WTC11 (cell line): ENCODE results near the gene PRPF40A.

Source experiments
- E2F5 ChIP-seq: sonication (generic); formaldehyde crosslinking; IDR thresholded peaks from 2 replicates; pipeline ENCODE4 v1.8.1; 2022; ENCODE audit warnings: mild to moderate bottlenecking, moderate library complexity, missing genetic modification reagents
- FOXJ3 ChIP-seq: sonication (generic); formaldehyde crosslinking; IDR thresholded peaks from 2 replicates; pipeline ENCODE4 v1.9.0; 2021; ENCODE audit warnings: missing genetic modification reagents, mild to moderate bottlenecking, borderline replicate concordance
- FOXP1 ChIP-seq: sonication (generic); formaldehyde crosslinking; IDR thresholded peaks from 2 replicates; pipeline ENCODE4 v1.8.0; 2022; ENCODE audit warnings: missing genetic modification reagents, mild to moderate bottlenecking, moderate library complexity, borderline replicate concordance
- IRF2 ChIP-seq: sonication (generic); formaldehyde crosslinking; IDR thresholded peaks from 2 replicates; pipeline ENCODE4 v1.8.0; 2022; ENCODE audit warnings: low read depth, missing genetic modification reagents, borderline replicate concordance
- MLX ChIP-seq: sonication (generic); formaldehyde crosslinking; IDR thresholded peaks from 2 replicates; pipeline ENCODE4 v1.8.1; 2023; ENCODE audit warnings: mild to moderate bottlenecking, missing genetic modification reagents, moderate library complexity
- ZBTB21 ChIP-seq: sonication (generic); formaldehyde crosslinking; IDR thresholded peaks from 2 replicates; pipeline ENCODE4 v1.8.1; 2023; ENCODE audit warnings: mild to moderate bottlenecking, missing genetic modification reagents, borderline replicate concordance
- ZNF263 ChIP-seq: sonication (generic); formaldehyde crosslinking; IDR thresholded peaks from 2 replicates; pipeline ENCODE4 v1.8.1; 2022; ENCODE audit warnings: low read depth, mild to moderate bottlenecking, moderate library complexity, missing genetic modification reagents
- ZNF512 ChIP-seq: sonication (generic); formaldehyde crosslinking; IDR thresholded peaks from 2 replicates; pipeline ENCODE4 v1.8.1; 2022; ENCODE audit warnings: missing genetic modification reagents, borderline replicate concordance
- TF ChIP-seq, protein P1 (sequence below): fragments of 200-600 bp; IDR thresholded peaks from 2 replicates; pipeline ENCODE4 v1.8.0; 2022; ENCODE audit warnings: antibody characterized with exemption
- TF ChIP-seq, protein P2 (sequence below): sonication (generic); formaldehyde crosslinking; IDR thresholded peaks from 2 replicates; pipeline ENCODE4 v1.8.1; 2023; ENCODE audit warnings: mild to moderate bottlenecking, moderate library complexity, missing genetic modification reagents
- TF ChIP-seq, protein P3 (sequence below): sonication (generic); formaldehyde crosslinking; IDR thresholded peaks from 2 replicates; pipeline ENCODE4 v1.8.1; 2023; ENCODE audit warnings: mild to moderate bottlenecking, missing genetic modification reagents, borderline replicate concordance
- TF ChIP-seq, protein P4 (sequence below): sonication (generic); formaldehyde crosslinking; IDR thresholded peaks from 2 replicates; pipeline ENCODE4 v1.8.0; 2023; ENCODE audit warnings: missing genetic modification reagents, mild to moderate bottlenecking, borderline replicate concordance

GRCh38 chr2:152647552-152647951, 69.7 kb downstream of the PRPF40A start:
- TF ChIP-seq, protein P1, sequence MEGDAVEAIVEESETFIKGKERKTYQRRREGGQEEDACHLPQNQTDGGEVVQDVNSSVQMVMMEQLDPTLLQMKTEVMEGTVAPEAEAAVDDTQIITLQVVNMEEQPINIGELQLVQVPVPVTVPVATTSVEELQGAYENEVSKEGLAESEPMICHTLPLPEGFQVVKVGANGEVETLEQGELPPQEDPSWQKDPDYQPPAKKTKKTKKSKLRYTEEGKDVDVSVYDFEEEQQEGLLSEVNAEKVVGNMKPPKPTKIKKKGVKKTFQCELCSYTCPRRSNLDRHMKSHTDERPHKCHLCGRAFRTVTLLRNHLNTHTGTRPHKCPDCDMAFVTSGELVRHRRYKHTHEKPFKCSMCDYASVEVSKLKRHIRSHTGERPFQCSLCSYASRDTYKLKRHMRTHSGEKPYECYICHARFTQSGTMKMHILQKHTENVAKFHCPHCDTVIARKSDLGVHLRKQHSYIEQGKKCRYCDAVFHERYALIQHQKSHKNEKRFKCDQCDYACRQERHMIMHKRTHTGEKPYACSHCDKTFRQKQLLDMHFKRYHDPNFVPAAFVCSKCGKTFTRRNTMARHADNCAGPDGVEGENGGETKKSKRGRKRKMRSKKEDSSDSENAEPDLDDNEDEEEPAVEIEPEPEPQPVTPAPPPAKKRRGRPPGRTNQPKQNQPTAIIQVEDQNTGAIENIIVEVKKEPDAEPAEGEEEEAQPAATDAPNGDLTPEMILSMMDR: no peak
- TF ChIP-seq FOXJ3 (CRISPR knock-in tag) (no peak), ZNF263 (CRISPR knock-in tag) (no peak), E2F5 (CRISPR knock-in tag) (no peak), ZBTB21 (CRISPR knock-in tag) (no peak), ZNF512 (CRISPR knock-in tag) (no peak), MLX (no peak), FOXP1 (CRISPR knock-in tag) (no peak), IRF2 (no peak)
- TF ChIP-seq, protein P2, sequence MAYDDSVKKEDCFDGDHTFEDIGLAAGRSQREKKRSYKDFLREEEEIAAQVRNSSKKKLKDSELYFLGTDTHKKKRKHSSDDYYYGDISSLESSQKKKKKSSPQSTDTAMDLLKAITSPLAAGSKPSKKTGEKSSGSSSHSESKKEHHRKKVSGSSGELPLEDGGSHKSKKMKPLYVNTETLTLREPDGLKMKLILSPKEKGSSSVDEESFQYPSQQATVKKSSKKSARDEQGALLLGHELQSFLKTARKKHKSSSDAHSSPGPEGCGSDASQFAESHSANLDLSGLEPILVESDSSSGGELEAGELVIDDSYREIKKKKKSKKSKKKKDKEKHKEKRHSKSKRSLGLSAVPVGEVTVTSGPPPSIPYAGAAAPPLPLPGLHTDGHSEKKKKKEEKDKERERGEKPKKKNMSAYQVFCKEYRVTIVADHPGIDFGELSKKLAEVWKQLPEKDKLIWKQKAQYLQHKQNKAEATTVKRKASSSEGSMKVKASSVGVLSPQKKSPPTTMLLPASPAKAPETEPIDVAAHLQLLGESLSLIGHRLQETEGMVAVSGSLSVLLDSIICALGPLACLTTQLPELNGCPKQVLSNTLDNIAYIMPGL (CRISPR knock-in tag): no peak
- TF ChIP-seq, protein P3, sequence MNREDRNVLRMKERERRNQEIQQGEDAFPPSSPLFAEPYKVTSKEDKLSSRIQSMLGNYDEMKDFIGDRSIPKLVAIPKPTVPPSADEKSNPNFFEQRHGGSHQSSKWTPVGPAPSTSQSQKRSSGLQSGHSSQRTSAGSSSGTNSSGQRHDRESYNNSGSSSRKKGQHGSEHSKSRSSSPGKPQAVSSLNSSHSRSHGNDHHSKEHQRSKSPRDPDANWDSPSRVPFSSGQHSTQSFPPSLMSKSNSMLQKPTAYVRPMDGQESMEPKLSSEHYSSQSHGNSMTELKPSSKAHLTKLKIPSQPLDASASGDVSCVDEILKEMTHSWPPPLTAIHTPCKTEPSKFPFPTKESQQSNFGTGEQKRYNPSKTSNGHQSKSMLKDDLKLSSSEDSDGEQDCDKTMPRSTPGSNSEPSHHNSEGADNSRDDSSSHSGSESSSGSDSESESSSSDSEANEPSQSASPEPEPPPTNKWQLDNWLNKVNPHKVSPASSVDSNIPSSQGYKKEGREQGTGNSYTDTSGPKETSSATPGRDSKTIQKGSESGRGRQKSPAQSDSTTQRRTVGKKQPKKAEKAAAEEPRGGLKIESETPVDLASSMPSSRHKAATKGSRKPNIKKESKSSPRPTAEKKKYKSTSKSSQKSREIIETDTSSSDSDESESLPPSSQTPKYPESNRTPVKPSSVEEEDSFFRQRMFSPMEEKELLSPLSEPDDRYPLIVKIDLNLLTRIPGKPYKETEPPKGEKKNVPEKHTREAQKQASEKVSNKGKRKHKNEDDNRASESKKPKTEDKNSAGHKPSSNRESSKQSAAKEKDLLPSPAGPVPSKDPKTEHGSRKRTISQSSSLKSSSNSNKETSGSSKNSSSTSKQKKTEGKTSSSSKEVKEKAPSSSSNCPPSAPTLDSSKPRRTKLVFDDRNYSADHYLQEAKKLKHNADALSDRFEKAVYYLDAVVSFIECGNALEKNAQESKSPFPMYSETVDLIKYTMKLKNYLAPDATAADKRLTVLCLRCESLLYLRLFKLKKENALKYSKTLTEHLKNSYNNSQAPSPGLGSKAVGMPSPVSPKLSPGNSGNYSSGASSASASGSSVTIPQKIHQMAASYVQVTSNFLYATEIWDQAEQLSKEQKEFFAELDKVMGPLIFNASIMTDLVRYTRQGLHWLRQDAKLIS (CRISPR knock-in tag): no peak
- TF ChIP-seq, protein P4, sequence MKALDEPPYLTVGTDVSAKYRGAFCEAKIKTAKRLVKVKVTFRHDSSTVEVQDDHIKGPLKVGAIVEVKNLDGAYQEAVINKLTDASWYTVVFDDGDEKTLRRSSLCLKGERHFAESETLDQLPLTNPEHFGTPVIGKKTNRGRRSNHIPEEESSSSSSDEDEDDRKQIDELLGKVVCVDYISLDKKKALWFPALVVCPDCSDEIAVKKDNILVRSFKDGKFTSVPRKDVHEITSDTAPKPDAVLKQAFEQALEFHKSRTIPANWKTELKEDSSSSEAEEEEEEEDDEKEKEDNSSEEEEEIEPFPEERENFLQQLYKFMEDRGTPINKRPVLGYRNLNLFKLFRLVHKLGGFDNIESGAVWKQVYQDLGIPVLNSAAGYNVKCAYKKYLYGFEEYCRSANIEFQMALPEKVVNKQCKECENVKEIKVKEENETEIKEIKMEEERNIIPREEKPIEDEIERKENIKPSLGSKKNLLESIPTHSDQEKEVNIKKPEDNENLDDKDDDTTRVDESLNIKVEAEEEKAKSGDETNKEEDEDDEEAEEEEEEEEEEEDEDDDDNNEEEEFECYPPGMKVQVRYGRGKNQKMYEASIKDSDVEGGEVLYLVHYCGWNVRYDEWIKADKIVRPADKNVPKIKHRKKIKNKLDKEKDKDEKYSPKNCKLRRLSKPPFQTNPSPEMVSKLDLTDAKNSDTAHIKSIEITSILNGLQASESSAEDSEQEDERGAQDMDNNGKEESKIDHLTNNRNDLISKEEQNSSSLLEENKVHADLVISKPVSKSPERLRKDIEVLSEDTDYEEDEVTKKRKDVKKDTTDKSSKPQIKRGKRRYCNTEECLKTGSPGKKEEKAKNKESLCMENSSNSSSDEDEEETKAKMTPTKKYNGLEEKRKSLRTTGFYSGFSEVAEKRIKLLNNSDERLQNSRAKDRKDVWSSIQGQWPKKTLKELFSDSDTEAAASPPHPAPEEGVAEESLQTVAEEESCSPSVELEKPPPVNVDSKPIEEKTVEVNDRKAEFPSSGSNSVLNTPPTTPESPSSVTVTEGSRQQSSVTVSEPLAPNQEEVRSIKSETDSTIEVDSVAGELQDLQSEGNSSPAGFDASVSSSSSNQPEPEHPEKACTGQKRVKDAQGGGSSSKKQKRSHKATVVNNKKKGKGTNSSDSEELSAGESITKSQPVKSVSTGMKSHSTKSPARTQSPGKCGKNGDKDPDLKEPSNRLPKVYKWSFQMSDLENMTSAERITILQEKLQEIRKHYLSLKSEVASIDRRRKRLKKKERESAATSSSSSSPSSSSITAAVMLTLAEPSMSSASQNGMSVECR (CRISPR knock-in tag): no peak
